T follicular helper cell (primary cell): ENCODE measurements around the gene SNX30.
A peak's percentile ranks its signal among the peaks of the same experiment; 100 is the strongest.
"Not testable (repeated sequence)": the region's sequence is repeated elsewhere in the genome, so short reads cannot be mapped to it uniquely, and the experiment has no call there.

Experiments
- DNase-seq: peaks from one replicate; pipeline ENCODE4 v3.0.0-alpha.2; 2020; ENCODE audit warnings: low read depth
- total RNA-seq, 2 experiments: gene quantifications; one replicate each; lab custom pipeline; 2026; lab: John Stamatoyannopoulos, UW

The SNX30 gene, protein sequence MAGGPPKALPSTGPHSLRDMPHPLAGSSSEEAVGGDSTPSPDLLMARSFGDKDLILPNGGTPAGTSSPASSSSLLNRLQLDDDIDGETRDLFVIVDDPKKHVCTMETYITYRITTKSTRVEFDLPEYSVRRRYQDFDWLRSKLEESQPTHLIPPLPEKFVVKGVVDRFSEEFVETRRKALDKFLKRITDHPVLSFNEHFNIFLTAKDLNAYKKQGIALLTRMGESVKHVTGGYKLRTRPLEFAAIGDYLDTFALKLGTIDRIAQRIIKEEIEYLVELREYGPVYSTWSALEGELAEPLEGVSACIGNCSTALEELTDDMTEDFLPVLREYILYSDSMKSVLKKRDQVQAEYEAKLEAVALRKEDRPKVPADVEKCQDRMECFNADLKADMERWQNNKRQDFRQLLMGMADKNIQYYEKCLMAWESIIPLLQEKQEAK
- 10.8 to 51.6 reads per million in 2 experiments for total RNA-seq

DNA sequence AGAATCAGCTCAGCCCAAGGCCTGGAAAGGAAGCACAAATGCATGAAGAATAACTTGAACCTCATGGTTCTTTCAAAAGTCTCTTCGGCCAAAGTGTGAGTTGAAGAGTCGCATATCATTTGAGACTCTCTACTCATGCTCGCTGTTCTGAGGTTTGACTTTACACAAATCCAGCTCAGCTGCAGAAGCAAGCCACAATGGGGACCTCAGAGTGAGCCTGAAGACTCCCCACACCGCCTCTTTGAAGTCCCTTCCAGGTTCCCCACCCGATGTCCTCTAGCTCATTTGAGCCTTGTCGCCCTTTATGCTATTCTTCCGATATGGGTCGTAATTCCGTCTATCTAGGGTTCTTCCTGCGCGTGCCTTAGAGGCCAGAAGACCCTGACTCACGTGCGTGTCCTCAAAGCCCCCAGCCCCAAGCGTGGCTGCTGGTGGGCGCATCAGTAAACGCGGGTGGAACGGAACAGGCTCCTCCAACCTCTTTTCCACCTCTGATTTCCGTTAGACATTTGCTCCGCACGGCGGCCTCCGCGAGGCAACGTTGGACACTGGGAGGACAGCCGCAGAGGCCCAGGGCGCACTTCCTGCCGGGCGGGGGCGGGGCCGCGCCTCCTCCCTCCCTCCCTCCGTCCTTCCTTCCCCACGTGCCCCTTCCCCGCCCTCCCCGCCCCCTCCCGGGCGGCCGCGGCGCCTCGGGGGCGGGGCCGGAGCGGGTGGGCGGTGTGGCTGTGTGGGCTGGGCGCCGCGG, at the start of gene SNX30:
TSS of gene SNX30 (plus strand) at position 745 of the 748 bp plus-strand sequence. CDS start 242 bp downstream, outside the sequence.
- DNase-seq, result peak; percentile 57

- DNase-seq, result no peak
Observed at GRCh38 chr9:112703304-112703703, 47.3 kb upstream of the SNX30 start.

DNA sequence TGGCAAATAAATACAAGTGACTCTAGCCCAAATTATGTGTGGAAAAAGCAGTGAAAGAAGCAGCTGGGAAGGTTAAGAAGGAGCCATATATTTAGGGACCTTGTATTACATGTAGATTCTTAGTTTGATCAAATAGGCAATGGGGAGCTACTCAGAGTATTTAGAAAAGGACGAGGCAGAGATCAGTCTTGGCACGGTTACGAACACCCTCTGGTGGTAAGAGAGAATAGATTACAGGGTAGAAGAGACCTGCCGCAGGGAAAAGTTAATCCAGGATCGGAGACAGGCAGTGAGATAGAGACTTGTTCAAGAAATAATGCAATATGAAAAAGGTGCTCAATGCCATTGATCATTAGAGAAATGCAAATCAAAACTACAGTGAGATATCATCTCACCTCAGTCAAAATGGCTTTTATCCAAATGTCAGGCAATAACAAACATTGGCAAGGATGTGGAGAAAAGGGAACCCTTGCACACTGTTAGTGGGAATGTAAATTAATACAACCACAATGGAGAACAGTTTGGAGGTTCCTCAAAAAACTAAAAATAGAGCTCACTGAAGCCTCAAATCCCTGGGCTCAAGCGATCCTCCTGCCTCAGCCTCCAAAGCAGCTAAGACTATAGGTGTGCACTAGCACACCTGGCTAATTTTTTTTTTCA, 44.7 kb upstream of the SNX30 start:
- no peak for DNase-seq

- no peak for DNase-seq
Observed at GRCh38 chr9:112711050-112711689, 39.4 kb upstream of the SNX30 start.

GRCh38 chr9:112712678-112713077, 37.9 kb upstream of the SNX30 start:
- no peak for DNase-seq

- peak; percentile 96 for DNase-seq
Observed at GRCh38 chr9:112717661-112718331, 32.8 kb upstream of the SNX30 start, which contains the start of gene INIP. TSS of gene INIP (minus strand) at chr9:112718117. CDS start at chr9:112716485, 1,632 bp downstream.

- no peak for DNase-seq
Observed at GRCh38 chr9:112719241-112719691, 31.3 kb upstream of the SNX30 start.

DNA sequence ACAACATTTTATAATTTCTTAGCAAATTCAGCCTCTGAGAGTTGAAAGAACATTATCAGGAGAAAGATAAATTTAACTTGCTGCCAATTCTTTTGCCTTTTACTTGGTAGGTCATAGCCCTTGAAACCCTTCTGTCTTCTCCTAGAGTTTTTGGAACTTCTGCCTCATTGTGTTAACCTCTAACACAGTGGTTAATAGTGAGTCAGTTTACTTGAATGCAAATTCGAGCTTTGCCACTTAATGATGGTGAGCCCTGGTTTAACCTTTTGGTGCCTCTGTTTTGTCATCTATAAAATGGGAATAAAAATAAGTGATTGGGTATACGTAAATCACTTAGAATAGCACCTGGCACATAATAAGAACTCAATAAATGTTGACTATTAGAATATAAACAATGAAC, 30.9 kb upstream of the SNX30 start:
- no peak for DNase-seq

- DNase-seq, result no peak
Observed at GRCh38 chr9:112720113-112720780, 30.3 kb upstream of the SNX30 start.

DNA sequence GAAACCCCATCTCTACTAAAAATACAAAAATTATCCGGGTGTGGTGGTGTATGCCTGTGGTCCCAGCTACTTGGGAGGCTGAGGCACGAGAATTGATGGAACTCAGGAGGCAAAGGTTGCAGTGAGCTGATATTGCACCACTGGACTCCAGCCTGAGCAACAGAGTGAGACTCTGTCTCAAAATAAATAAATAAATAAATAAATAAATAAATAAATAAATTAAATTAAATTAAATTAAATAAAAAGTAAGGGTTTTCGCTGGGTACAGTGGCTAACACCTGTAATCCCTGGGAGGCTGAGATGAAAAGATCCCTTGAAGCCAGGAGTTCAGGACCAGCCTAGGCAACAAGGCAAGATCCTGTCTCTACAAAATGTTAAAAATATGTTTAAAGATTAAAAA, 27.8 kb upstream of the SNX30 start:
- not testable (repeated sequence) for DNase-seq

DNA sequence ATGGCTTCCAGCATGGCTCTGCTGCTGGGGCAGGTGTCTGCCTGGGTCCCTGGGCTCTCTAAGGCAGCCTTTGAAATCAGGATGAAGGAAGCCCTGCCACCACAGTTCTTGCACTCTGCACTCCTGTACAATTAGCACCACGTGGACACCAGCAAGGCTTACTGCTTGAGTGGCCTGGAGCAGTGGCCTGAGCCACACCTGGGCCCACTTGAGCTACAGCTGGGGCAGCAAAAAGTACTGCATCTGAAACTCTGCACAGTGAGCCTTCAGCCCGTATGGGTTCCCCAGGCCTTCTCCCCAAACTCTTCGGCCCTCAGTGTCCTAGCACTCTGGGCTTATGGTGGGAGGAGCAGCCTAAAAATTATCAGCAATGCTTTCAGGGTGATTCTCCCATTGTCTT, 24.6 kb upstream of the SNX30 start:
- DNase-seq, result no peak

DNA sequence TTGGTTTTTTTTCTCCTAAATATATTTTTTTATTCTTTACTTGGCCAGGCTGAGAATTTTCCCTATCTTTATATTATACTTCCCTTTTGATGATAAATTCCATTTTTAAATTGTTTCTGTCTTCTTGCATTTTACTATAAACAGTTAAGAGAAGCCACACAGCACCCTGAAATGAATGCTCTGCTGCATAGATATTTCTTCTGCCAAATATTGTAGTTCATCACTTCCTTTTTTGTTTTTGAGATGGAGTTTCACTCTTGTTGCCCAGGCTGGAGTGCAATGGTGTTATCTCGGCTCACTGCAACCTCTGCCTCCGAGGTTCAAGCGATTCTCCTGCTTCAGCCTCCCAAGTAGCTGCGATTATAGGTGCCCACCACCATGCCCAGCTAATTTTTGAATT, 24.1 kb upstream of the SNX30 start:
- no peak for DNase-seq

DNA sequence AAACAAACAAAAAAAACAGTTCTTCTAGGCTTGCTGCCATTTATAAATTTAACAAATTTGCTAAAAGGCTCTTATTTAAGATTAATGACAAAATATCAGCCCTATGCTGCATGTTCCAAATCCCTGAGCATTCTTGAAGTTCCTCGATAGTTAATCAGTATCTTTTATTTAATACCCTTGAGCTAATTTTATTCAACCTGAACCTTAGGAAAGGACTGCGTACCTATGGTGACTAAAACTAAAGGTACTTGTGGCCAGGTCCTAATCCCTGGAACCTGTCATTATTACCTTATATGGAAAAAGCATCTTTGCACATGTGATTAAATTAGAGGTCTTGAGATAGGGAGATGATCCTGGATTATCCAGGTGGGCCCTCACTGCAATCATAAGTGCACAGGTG, 22.2 kb upstream of the SNX30 start:
- no peak for DNase-seq

DNA sequence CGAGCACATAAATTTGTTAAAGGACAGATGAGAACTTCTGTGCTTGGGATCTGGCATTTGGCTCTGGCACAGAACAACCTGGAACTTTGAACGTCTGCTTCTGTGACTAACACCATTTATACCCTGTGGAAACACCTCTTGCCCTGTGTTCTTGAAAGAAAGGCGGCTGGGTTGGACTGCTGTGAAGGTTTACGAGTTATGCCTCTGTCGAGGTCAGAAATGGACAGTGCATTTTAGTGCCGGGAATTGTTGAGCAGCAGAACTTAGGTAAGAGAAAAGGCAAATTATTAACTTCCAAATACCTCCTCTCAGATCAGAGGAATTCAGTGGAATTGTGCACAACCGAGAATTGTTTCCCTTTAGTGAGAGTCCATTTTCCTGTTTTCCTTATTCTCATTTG, 18.6 kb upstream of the SNX30 start:
- DNase-seq, result no peak

GRCh38 chr9:112734892-112735291, 15.7 kb upstream of the SNX30 start:
- DNase-seq, result no peak

DNA sequence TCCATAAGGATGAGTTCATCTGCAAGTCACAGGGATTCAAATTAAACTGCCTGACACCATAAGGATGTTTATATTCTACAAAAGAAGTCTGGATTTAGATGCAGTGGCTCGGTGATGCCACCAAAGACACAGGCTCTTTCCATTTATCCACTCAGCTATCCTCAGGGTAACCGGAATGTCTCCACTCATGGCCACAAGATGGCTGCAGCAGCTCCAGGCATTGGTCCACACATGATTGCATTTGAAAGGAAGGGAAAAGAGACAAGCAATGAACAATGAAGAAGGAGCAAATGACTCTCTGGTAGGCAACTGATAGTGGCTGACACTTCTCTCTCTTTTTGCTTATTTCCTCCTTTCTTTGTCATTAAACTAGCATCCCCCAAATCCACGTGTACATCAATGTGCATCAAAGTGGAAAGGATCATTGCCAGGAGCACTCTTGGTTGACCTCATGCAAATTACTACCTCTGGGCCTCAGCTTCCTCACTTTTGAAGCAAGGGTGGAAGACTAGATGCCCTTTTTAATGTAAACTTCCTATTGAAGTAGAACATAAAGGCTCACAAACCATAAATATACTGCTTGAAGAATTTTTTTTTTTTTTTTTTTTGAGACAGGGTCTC, 7.2 kb upstream of the SNX30 start:
- DNase-seq, result no peak

GRCh38 chr9:112744177-112744576, 6.4 kb upstream of the SNX30 start:
- DNase-seq, result no peak

DNA sequence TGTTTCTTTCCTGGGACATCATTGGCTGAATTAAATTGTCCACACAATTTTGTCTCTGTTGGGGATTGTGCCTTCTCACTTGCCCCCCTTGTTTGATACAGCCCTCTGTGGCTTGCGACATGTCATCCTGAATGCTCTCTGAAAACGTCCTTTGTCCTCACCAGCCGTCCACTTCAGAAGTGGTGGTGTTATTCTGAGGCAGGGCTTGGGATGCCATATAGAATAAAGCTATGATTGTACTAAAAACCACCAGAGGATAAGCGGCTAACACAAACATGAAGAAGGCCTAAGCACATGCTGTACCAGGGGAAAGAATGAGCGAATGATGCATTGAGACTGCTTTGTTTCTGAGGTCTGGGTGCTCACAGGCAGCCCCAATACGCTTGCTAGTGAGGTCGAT, 3.5 kb upstream of the SNX30 start:
- DNase-seq, result no peak

DNA sequence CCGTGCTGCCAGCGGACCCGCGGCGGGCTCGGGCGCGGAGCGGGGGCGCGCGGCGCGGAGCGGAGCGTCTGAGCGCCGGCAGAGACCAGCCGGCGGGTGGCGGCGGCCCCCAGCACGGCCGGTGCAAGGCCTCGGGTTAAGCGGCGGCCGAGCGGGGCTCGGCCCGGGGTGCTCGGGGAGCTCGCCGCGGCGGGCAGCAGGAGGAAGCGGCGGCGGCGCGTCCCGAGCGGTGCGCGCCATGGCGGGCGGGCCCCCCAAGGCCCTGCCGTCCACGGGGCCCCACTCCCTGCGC, 150 bp downstream of the SNX30 start:
- no peak for DNase-seq

GRCh38 chr9:112751056-112751795, 666 bp downstream of the SNX30 start:
- no peak for DNase-seq
